OCI-LY3 (cell line): ENCODE results near the gene FFAR1.

ENCODE experiments used
- CTCF ChIP-seq: fragments of 200-600, 300-600 bp; sonication (generic); IDR thresholded peaks from 2 replicates; pipeline ENCODE4 v1.5.1; 2014; ENCODE audit warnings: antibody characterized with exemption, low read length, low read depth
- EZH2phosphoT487 ChIP-seq: fragments of 200-600 bp; shearing (Covaris generic); IDR thresholded peaks from 2 replicates; pipeline ENCODE4 v1.6.1; 2018; ENCODE audit warnings: antibody characterized with exemption, mixed run types, low read depth

- TF ChIP-seq CTCF: no peak
- TF ChIP-seq EZH2phosphoT487: no peak
These were observed 11.3 kb upstream of the FFAR1 start for GRCh38 chr19:35336166-35336955.
